Medulla oblongata (tissue), 1 donor: Measurements from ENCODE around the gene TGM1.
"Not testable (repeated sequence)": the region's sequence is repeated elsewhere in the genome, so short reads cannot be mapped to it uniquely, and the experiment has no call there.

Experiments
- DNase-seq: peaks from one replicate; pipeline ENCODE4 v3.0.0-alpha.2; 2015; ENCODE audit errors: extremely low spot score

TGM1 gene

DNA sequence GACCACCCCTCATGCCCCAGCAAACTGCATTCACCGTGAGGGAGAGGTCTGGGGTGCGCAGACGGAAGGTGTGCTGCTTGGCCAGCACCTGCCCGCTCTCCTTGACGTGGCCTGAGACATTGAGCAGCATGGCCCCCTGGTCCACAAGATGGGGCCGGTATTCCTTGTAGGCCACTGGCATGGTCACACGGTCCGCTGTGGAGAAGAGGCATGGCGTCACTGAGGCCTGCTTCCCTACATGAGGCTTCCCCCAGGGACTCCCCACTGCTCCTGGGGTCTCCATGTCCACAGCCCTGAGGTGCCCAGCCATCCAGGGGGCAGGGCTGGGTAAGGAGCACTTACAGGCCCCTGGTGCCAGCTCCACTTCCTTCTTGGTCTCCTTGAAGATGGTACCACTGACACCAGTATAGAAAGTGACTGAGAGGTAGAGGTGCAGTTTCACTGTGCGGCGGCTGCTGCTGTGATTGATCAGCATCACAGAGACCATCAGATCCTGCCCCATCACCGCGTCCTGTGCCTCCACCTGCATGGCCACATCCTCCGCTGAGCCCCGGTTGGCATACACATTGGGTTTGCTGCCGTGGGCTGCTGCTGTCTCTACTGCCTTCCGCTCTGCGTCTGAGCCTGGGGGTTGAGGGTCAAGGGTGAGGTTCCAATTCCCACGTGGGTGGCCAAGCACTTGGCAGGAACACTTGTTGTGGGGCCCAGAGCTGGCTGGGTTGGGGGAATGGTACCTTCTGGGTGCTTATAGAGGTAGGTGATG is 8.2 kb downstream of the TGM1 start:
- no peak for DNase-seq

DNA sequence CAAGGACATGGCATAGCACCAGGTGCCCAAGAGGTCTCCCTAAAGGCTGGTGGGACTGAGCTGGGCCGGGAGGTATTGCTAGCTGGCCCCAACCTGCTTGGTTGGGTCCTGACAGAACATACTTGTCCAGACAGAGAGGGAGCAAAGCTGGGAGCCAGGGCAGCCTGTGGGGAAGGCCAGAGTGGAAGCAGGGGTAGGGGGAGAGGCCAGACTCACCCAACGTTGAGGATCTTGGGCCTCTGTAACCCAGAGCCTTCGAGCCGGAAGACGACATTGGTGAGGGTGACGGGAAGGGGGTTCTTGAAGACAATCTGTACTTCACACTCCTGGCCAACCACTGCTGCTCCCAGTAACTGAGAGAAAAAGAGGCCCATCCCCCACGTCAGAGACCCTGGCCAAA is 9.0 kb downstream of the TGM1 start:
- DNase-seq: no peak

DNA sequence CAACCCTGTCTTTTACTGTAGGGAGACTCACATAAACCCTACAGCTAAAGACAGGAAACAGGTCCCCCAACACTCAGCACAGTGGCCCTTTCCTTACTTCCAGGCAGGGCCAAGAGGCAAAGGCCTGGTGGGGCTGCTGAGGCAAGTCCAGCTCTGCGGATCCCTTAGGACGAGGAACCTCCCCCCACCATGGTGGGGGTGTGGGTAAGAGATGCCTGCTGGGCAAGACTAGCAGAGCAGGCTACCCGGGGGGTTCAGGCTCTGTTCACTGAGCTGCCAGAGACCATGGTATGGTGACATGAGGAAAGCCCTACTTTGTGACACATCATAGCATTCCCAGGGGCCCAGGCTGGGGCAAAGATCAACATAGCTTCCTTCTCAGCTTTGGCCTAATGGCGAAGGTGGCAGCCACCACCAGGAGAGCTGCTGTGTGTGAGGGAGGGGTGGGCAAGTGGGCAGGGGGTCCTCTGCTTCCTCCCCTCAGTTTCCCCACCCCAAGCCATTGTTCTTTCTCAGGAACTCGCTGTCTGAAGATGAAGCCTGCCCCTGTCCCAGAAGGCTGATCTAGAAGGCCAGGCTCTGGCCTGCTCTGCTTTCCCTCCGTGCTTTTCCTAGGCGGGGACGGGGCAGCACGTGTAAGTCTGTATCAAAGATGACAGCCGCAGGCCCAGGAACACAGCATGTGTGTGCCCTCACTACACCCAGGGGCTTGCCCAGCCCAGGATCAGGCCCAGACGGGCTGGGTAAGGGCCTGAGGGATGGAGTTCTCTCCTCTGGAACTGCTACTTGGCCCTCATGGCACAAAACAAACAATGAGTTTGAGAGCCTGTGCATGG is 10.5 kb downstream of the TGM1 start:
- no peak for DNase-seq

DNA sequence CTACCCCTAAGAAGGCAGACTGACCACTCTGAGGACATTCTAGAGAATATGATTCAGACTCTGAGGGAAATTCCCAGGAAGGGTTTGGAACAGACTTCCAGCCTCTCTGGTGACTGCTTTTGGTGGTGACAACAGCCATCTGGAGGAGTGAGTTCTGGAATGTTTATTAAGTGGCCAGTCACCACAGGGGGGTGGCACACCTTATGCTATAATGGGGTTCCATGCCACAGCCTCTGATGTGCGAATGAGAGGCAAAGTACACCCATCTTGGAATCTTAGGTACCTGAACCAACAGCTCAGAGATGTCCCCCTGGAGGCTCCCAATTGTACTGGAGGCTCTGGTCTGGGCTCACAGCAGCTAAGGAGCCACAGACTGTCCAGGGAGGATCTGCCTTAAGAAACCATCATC is 11.1 kb downstream of the TGM1 start:
- no peak for DNase-seq

DNA sequence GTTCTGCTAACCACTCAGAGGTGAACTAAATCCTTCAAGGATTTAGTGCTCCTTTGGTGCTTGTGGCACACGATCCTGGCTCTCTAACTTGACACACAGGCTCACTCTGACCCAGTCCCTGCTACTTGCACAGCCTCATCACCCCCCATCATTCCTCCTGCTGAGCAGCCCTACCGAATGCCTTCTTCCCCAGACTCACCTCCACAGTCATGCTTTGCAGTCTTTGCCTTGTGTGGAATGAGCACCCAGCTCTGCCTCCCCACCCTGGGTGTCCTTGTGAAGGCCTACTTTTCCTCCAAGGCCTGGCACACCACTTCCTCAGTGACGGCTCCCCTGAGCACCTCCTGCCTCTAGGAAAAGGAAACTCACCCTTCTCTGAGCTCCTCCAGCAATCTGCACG is 12.6 kb downstream of the TGM1 start:
- DNase-seq: no peak

DNA sequence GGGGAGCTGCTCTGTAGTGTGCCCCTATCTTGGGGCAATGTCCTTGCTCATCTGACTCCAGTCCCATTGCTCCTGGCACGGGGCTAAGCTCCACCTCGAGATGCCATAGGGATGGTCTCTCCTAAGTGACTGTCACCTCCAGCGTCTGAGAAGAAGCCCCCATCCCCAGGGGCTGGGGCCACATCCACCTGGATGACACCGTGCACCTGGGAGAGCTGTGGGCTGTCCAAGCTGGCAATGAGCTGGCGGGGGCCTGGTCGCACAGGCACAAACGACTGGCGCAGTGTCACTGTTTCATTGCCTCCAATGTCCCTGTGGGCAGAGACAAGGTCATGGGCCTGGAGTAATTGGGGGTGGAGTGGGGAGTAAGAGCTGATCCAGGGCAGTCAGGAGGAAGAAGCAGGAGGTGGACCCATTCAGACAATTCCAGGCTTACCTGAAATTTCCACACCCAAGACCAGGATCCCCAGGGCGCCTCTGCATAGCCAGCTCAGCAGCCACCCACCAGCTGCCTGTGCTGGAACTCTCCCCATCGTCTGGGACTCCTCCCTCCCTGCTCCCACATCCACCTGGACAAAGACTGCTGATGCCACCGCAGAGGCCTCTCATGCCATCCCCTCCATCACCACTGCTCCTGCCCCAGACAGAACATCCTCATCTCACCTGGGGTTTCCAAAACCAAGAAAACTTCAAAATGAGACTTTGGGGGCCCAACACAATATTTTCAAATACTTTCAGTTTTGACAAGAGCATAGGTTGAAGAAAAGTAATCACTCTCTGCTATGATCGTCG is 13.6 kb downstream of the TGM1 start:
- no peak for DNase-seq

DNA sequence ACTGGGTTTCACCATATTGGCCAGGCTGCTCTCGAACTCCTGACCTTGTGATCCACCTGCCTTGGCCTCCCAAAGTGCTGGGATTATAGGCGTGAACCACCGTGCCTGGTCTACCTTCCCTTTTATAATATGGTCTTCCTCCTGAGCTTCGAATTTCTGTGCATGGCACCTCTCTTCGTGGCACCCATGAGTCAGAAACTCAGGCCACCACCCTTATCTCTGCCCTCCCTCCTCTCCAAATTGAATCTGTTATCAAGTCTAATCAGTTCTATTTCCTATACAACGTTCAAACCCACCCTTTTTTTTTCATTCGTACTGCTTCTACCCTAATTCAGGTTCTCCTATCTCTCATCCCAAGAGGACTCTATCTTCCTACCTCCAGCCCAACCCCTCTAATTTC is 15.6 kb downstream of the TGM1 start:
- no peak for DNase-seq

DNA sequence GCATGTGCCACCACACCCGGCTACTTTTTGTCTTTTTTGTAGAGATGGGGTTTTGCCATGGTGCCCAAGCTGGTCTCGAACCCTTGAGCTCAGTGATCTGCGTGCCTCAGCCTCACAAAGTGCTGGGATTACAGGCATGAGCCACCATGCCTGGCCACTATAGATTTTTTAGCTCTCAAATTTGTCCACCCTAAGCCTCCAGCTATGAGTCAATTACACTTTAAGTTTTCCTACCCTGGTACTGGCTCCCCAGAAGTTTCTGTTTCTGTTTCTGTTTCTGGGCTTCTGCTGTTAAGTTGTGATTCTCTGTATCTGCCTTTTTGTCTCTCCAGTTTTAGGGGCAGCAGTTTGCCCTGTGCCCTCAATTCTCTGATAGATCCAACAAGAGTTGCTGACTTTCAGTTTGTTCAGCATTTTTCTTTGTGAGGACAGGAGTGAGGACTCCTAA is 16.2 kb downstream of the TGM1 start:
- DNase-seq: peak; percentile 17

DNA sequence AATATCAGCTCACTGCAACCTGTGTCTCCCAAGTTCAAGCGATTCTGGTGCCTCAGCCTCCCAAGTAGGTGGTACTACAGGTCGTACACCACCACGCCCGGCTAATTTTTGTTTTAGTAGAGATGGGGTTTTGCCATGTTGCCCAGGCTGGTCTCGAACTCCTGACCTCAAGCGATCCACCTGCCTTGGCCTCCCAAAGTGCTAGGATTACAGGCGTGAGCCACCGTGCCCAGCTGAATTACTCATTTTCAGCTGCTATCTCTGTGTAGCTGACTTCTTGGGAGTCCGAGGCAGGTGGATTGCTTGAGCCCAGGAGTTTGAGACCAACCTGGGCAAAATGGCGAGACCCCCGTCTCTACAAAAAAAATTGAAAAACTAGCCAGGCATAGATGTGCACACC is 17.6 kb downstream of the TGM1 start:
- DNase-seq: not testable (repeated sequence)

DNA sequence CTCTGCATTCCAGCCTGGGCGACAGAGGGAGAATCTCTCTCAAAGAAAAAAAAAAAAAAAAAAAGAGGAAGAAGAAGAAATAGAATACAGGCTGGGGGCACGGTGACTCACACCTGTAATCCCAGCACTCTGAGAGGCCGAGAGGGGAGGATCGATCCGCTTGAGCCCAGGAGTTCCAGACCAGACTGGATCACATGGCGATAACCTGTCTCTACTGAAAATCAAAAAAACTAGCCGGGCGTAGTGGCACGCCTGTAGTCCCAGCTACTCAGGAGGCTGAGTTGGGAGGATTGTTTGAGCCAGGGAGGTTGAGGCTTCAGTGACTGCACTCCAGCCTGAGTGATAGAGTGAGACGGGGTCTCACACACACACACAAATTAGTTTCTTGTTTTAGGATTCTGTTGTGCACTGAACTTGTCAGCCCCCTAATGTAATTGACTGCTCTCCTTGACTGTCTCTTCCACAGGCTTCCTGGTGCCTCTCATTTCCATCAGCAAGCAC is 19.6 kb downstream of the TGM1 start:
- DNase-seq: peak; percentile 37

DNA sequence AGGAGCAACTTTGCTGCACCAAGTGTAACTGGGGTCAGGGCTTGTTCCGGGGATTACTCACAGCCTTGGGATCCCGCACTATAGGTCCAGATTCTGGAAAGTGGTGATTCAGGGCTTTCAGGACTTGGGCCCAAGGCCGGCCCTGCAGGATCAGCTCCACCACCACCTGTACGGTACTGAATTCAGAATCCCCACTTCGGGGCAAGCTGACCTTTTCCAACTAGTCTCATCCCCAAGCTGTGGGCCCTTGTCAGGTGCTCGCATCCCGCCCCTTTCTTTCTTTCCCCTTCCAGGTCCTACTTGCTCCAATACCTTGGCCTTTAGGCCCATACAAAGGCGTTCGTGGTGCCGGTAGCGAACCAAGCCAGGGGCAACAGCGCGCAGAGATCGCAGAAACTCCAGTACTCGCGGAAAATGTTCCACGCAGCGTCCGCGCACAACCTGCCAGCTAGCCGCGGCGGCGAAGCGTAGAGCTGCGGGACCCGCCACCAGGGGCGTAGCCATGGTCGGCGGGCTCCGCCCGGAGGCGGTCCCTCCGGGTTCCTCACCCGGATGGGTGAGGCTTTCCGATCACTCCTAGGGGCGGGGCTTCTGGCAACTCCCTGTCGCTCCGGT is 21.0 kb downstream of the TGM1 start:
- peak; percentile 96 for DNase-seq

DNA sequence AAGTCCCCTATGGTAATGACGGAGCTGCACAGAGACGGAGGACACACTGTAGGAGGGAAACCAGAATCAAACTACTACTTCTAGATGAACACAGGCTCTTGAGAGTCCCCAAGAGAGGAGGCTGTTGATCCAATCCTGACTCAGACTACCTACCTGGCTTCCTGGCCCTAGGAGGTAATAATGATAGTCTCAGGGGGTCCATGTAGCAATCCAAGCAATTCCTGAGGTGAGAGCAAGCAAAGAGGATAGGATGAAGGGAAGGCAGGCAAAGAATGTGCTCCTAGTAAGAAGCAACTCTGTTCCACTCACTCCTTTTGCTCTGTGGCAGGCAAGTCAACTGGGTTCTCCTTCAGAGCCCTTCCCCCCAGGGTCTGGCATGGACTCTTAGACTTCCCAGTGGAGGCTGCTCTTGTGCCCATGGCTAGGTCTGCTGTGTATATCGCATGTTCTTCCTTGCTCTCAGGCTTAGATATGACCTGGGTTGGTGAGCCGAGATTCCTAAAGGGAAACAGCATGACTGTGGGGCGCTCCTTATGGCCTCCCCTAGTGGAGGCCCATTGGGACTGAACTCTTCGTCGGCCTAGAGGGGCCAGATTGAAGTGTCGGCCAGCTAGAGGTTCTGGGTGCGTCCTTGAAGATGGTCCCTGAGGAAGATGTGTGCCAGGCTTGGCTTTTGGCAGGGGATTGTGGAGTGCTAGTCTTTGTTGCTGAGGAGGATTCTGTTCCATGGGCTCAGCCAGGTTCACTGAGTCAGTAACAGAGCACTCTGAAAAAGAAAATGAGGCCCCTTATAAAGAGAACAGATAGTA is 22.7 kb downstream of the TGM1 start:
- DNase-seq: no peak

DNA sequence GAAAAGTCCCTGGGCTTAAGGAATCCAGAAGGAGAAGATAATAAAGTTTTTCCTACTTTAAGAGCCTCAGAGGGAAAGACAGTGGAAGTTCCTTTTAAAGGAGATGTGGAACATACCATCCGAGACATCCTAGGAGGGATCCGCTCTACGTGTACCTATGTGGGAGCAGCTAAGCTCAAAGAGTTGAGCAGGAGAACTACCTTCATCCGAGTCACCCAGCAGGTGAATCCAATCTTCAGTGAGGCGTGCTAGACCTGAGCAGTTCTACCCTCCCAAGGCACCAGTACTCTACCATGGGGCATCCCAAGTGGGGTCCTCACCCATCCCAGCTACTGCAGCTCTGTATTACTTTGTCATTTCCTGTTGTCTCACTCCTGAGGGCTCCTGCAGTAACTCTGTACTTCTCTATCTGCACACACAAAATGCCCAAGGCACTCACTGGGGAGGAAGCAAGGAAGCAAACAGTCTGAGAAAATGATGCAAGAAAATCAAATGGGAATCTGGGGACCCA is 24.4 kb downstream of the TGM1 start:
- no peak for DNase-seq

DNA sequence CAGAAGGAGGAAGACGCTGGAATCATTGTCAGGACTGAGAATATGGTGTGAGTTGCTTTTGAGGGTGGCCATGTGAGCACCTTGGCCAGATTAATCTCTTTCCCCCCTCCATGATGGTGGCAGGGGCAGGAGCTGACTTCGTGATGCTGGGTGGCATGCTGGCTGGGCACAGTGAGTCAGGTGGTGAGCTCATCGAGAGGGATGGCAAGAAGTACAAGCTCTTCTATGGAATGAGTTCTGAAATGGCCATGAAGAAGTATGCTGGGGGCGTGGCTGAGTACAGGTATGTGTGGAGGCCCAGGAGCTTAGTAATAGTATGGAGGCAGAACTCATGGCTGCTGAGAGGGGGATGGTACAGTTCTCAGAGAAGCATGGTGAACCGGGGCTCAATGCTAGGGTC is 24.9 kb downstream of the TGM1 start:
- no peak for DNase-seq

DNA sequence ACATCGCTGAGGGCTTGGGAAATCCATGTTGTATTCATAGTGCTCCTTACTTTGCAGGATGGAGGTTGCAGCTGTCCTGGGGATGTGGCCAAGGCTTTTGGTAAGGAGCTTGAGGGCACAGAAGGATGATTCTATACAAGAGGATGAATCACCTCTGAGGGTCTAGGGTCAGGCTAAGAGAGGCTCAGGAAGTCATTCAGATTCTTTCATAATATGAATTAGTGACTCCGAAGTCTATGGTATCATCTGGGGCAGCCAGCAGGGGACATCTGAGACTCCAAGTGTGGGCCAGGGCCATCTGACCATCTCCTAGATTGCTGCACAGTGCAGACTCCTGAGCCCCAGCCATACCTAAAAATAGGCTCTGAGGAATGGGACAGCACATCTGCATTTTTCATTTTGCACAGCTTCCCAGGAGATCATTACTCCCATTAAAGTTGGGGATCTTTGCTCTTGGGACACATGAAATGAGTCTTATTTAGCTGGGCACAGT is 25.5 kb downstream of the TGM1 start:
- no peak for DNase-seq

DNA sequence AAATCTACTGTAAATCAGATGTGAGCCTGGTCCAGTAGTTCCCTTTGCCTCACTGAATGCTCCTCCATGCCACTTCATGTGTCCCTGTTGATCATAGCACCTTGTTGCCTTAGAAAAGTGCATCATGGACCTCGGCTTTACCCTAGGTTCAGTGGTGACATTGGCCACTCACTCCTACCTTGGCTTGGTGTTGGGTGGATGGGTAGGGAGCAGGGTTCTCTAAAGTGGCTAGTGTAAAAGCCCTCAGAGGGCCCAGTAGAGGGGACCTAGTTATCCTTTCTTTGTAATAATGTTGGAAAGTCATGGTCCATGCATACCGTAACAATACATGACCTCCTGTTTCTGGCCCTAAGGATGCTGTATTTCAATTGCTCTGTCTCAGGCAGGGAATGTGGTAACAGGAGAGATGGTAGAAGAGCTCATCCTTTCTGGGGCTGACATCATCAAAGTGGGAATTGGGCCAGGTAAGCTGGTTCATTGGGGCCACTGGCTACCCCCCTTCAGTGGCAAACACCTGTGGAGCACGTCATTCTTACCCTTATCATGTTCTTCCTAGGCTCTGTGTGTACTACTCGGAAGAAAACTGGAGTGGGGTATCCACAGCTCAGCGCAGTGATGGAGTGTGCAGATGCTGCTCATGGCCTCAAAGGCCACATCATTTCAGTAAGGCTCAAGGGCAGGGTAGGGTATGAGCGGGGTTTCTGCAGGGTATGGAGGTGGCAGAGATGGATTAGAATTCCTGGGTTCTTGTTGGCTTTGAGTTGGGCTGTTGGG is 26.1 kb downstream of the TGM1 start:
- no peak for DNase-seq

DNA sequence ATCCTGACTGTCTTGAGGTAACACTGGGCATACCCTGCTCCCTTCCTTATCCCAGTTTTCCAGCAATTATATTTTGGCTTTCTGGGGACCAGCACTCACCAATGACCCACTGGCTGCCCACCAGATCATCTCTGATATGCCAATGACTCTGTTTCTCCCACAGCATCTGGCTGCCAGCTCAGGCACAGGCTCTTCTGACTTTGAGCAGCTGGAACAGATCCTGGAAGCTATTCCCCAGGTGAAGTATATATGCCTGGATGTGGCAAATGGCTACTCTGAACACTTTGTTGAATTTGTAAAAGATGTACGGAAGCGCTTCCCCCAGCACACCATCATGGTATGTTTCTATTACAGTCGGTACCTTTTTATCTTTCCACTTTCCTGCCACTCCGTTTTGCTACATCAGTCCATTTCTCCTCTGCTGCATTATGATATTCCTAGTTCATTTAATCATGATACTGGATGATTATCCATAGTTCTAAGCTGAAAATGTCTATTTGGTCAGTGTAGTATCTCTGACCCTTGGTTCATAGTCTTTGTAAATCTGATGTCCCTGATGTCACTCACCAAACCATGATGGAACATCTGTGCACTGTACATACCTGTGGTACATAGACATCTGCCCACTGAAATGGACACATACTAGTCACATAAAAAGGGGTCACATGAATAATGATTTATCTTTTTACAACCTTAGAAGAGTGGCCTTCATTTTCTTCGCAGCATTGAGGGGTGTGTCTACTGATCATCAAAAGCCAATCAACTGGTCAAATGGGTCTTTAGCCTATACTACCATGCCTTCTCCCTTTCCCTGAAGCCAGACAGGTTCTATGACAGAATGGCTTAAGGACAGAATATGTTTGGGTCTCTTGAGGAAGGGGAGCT is 26.9 kb downstream of the TGM1 start:
- DNase-seq: no peak
